HG03159 (cell line): ENCODE data around the gene CFAP46.
"Not testable (repeated sequence)": the region's sequence is repeated elsewhere in the genome, so short reads cannot be mapped to it uniquely, and the experiment has no call there.

Experiments
- ATAC-seq: cut with Tn5 transposase; IDR thresholded peaks from one replicate; pipeline ENCODE4 v1.9.1; 2021; ENCODE audit warnings: mild to moderate bottlenecking, moderate library complexity; ENCODE audit not compliant: unreplicated experiment

The CFAP46 gene

GRCh38 chr10:132901351-132901750 lies 41.0 kb downstream of the CFAP46 start:
- ATAC-seq, result no peak

GRCh38 chr10:132900211-132900756 lies 42.1 kb downstream of the CFAP46 start:
- ATAC-seq, result no peak

GRCh38 chr10:132899751-132900065 lies 42.7 kb downstream of the CFAP46 start:
- ATAC-seq, result no peak

- ATAC-seq, result no peak
Measured at GRCh38 chr10:132899054-132899750, 43.2 kb downstream of the CFAP46 start.

- no peak for ATAC-seq
Measured at GRCh38 chr10:132898391-132899053, 43.8 kb downstream of the CFAP46 start.

- ATAC-seq, result no peak
Measured at GRCh38 chr10:132897516-132898381, 44.6 kb downstream of the CFAP46 start.

GRCh38 chr10:132893786-132894185 lies 48.6 kb downstream of the CFAP46 start:
- ATAC-seq, result not testable (repeated sequence)

- no peak for ATAC-seq
Measured at GRCh38 chr10:132893090-132893489, 49.3 kb downstream of the CFAP46 start.

- ATAC-seq, result no peak
Measured at GRCh38 chr10:132892004-132892403, 50.4 kb downstream of the CFAP46 start.

GRCh38 chr10:132891368-132891767 lies 51.0 kb downstream of the CFAP46 start:
- ATAC-seq, result no peak

- no peak for ATAC-seq
Measured at GRCh38 chr10:132890301-132890700, 52.1 kb downstream of the CFAP46 start.

GRCh38 chr10:132889556-132889955 lies 52.8 kb downstream of the CFAP46 start:
- no peak for ATAC-seq

- no peak for ATAC-seq
Measured at GRCh38 chr10:132888898-132889490, 53.4 kb downstream of the CFAP46 start.

GRCh38 chr10:132888446-132888845 lies 53.9 kb downstream of the CFAP46 start:
- ATAC-seq, result not testable (repeated sequence)

- no peak for ATAC-seq
Measured at GRCh38 chr10:132886211-132887099, 55.9 kb downstream of the CFAP46 start.

GRCh38 chr10:132885451-132886210 lies 56.7 kb downstream of the CFAP46 start:
- no peak for ATAC-seq

- no peak for ATAC-seq
Measured at GRCh38 chr10:132884691-132885271, 57.6 kb downstream of the CFAP46 start.

- ATAC-seq, result no peak
Measured at GRCh38 chr10:132884041-132884440, 58.3 kb downstream of the CFAP46 start.

- ATAC-seq, result no peak
Measured at GRCh38 chr10:132883391-132883881, 58.9 kb downstream of the CFAP46 start.
